Right lobe of liver (tissue), 4 donors: Measurements from ENCODE around the gene ACTRT2.

Experiments
- POLR2A ChIP-seq: fragments of 450-650 bp; IDR thresholded peaks from one replicate; pipeline ENCODE4 v1.6.1; 2017; ENCODE audit warnings: antibody characterized with exemption, mild to moderate bottlenecking
- TF ChIP-seq, protein P1 (sequence below), 4 donors: fragments of 200-600 bp in 3 of 4; fragments of 450-650 bp in 1 of 4; IDR thresholded peaks; one replicate each; pipeline versions ENCODE4 v1.5.1 to v1.8.0; 2016 to 2022; ENCODE audit warnings: antibody characterized with exemption in 4 of 4, mild to moderate bottlenecking in 2 of 4
- donor health status: DM: no; HTN: no; CAD: no.
- donor health status: DM: no; HTN: no; CAD: no.
- donor health status: DM: no; HTN: yes; CAD: no.

GRCh38 chr1:3033040-3033789 is 11.9 kb downstream of the ACTRT2 start:
- TF ChIP-seq, protein P1, sequence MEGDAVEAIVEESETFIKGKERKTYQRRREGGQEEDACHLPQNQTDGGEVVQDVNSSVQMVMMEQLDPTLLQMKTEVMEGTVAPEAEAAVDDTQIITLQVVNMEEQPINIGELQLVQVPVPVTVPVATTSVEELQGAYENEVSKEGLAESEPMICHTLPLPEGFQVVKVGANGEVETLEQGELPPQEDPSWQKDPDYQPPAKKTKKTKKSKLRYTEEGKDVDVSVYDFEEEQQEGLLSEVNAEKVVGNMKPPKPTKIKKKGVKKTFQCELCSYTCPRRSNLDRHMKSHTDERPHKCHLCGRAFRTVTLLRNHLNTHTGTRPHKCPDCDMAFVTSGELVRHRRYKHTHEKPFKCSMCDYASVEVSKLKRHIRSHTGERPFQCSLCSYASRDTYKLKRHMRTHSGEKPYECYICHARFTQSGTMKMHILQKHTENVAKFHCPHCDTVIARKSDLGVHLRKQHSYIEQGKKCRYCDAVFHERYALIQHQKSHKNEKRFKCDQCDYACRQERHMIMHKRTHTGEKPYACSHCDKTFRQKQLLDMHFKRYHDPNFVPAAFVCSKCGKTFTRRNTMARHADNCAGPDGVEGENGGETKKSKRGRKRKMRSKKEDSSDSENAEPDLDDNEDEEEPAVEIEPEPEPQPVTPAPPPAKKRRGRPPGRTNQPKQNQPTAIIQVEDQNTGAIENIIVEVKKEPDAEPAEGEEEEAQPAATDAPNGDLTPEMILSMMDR (IDR thresholded peaks at IDR 0.05): no peak
- no peak for TF ChIP-seq POLR2A
